Cerebellar nuclear complex (tissue), 1 donor: ENCODE results near the gene ACSL6.

Experiments
- DNase-seq, 2 experiments: peaks; one replicate each; lab custom pipeline; 2025; lab: John Stamatoyannopoulos, UW

The ACSL6 gene

GRCh38 chr5:131999441-132000240 lies 11.8 kb downstream of the ACSL6 start:
- DNase-seq: no peak

DNA sequence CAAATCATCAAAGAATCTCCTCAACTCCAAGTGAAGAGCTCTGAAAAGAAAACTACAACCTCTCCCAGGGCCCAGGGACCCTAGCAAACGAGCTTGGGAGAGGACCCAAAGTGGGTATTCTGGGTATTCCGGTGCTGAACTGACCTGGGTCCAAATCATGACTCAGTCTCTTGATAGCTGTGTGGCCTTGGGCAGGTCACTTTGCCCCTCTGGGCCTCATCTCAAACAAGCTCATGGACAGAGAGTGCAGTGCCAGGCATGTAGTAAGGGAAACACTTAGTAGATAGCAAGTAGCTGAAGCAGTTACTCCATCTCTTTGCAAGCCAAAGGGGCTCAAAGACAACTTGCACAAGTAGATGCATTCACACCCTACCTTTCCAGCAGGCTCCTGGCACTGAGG lies 12.4 kb downstream of the ACSL6 start:
- DNase-seq: no peak

DNA sequence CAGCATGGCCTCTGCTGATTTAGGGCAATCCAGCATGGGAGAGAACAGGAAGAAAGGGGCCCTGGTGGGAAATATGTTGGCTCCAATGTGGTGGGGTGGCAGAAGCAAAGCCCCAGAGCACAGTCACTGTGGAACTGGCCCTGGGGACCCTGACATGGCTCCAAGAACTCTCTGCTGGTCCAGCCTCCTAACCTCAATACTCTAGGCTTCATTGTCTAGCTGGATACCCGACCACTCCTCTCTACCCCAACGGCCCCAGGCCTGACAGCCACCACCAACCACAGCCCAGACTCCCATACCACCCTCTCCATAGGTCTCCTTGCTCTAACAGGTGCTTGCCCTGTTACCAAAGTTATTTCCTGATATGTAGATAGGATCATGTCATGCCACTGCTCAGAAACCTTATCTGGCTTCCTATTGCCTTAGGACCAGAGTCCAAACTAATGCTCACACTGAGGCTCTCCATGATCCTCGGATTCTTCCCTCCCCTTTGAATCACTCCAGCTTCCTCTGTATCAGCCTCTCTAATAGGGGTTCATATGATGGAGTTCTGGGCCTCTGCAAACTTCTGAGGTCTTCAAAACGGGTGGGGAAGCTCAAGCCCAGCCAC lies 12.9 kb downstream of the ACSL6 start:
- no peak for DNase-seq

DNA sequence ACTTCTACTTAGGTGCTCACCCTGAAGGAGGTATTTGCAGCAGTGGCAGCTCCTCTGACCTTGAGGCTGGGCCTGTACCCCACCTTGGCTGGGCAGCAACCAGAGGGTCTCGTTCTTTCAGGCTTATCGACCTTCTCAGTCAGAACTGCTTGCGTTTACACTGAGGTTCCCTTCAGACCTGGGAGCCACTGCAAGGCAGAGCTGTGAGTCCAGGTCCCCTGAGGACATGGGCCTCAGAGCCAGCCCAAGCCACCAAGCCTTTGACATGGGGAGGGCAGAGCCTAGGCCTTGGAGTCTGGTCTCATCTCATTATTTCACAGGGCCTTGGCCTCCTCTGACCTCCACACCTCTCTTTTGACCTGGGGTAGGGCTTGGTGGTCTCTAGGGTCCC lies 13.7 kb downstream of the ACSL6 start:
- no peak for DNase-seq

DNA sequence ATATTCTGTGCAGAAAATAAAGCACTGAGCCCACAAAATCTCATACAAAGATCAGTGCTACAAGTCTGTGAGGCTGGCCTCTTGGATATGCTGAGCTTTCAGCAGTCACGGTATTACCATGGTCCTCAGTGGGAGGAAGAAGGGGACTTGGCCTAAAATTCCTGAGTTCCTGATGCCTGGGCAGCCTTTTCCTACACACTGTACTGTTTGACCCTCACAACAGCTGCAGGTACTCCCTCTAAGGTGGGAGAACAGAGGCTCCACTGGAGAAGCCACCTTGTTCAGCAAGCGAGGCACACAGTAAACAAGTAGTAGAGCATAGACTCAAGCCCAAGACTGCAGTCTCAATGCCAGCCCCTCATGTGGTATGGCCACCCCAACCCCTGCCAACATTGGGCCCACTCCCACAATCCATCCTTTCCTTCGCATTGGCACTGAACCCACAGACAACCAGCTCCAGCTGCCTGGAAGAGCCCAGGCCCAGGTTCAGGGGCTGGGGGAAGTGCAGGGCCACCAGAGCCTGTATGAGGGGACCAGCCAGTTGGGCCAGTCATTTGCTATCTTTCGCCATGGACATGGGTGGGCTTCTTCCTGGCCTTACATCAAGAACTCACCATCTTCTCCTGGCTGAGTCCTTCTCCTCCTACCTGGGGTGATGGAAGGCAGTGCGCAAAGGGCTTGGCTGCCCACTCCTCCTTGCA lies 14.3 kb downstream of the ACSL6 start:
- DNase-seq: no peak

- no peak for DNase-seq
Measured at GRCh38 chr5:131996210-131997025, 15.0 kb downstream of the ACSL6 start.

DNA sequence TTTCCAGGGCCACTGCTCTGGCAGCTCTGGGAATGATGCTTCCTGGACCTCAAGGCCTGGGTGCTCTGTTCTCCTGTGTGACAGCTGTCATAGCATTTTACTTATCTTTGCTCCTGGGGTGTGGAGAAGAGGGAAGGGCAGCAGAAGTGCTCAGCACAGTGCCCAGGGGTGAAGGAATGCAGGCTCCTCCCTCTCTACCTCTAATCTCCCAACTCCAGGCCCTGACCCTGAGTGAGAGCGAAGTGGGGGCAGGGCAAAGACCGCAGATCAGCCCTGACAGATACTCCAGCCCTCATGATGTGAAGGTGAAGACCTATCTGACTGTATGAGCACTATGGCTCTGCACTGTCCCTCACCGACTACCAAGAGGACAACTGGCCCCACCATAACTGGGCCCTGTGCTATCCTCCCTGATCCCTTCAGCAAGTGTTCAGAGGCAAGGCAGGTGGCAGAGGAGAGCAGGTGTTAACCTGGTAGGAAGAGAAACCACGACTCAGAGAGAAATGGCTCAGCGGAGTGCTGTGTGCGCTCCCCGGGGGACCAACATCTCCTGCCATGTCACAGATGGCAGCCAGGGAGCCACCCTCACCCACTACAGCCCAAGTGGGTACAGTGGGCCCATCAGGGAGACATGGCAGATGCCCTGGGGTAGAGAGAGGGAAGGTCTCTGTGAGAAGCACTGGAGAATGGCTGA lies 16.8 kb downstream of the ACSL6 start:
- DNase-seq: no peak

GRCh38 chr5:131994090-131994489 lies 17.4 kb downstream of the ACSL6 start:
- no peak for DNase-seq

- DNase-seq: no peak
Measured at GRCh38 chr5:131993676-131994075, 17.8 kb downstream of the ACSL6 start.

GRCh38 chr5:131992370-131992769 lies 19.1 kb downstream of the ACSL6 start:
- no peak for DNase-seq

DNA sequence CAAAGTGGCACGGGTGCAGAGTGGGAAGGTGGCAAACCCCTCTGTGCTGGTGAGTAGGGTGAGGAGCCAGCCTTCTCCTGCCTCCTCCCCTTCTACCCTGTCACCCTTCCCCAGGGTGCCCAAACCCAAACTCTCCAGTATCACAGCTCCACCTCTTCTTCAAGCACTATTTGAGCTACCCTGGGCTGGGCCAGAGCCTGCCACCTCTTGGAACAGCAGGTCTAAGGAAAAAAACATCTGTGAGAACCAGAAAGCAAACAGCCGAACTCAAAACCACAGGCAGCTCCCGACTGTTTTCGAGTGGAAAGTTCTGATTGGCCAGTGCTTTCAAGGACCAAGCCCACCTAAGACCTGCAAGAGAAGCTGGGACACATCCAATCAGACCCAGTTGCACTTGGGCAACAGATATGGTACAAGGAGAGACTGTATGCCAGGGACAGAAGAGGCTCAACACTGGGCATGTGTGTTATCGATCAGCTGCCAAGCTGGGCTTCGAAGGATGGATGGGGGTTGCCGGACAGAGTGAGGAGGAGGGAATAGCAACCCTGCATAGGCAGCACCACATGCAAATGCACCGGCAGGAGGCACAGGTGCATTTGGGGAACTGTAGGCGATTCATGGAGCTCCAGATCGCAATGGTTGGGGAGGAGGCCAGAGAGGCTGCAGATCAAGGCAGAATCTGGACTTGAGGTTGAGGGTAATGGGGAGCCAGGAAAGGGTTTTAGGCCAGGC lies 19.7 kb downstream of the ACSL6 start:
- DNase-seq: no peak

GRCh38 chr5:131990716-131991115 lies 20.7 kb downstream of the ACSL6 start:
- DNase-seq: no peak

DNA sequence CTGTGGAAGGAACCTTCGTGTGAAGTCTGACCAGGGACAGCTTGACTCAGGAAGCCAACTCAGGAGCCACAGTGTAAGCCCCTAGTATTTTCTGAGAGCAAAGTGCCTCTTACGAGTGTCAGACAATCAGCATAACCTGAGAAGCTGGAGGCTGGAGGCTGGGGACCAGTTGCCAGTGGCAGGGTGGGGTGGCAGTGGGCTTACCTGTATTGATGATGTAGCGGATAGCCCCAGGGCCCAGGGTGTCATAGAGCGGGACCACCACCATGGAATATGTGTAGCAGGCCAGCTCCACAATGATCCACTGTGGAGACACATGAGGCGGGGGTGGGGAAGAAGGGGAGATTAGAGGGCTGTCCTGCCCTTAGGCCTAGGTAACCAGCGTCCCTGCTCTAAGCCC lies 22.9 kb downstream of the ACSL6 start:
- DNase-seq: no peak

DNA sequence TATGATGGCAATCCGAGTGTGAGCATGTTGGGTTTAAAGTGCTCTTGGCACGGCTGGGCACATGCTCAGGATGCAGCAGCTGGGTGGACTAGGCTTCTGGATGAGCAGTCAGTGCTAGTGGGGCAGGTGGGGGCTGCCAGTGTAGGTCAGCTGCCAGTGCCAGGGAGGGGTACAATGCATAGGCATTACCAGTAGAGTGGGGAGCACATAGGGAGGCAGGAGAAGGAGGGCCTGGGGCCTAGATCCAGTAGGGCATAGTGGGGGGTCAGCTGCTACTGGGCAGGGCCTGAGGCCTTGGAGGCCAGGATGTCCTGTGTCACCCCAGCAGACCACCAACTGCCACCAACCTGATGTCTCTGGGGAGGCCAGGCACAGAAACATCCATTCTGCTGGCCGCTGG lies 24.2 kb downstream of the ACSL6 start:
- no peak for DNase-seq

DNA sequence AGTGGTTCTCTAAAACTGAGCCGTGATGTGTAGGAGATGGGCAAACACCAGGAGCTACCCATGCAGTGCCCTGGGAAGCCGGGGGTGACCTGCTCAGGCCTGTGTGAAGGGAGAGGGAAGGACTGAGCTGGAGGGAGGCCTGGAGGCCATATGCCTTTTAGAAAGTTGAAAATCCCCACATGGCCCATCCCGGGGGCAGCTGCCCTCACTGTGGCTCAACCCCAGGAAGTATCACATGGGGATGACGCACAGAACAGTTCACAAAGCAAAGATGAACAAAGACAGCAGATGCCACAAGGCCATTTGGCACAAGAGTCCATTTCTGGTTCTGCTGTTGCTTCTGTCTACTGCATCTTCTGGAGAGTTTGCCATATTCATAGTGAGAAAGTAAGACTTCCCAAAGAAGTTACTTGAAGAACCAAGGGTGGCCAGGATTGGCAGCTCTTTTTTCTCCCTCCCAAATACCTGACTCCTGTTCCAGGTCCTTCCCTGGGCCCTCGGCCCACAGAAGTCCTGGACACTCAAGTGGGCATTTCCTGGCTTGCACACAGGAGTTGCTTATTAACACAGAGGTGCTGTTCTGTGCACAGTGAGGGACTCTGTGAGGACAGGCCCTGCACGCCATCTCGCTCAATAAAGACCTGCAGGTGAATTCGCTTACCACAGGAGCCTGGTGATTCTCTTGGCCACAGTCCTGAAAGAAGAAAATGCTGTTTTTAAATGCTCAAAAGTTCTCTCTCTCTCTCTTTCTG lies 25.1 kb downstream of the ACSL6 start:
- DNase-seq: no peak

GRCh38 chr5:131984956-131985665 lies 26.3 kb downstream of the ACSL6 start:
- DNase-seq: no peak

- DNase-seq: no peak
Measured at GRCh38 chr5:131983244-131983771, 28.1 kb downstream of the ACSL6 start.

DNA sequence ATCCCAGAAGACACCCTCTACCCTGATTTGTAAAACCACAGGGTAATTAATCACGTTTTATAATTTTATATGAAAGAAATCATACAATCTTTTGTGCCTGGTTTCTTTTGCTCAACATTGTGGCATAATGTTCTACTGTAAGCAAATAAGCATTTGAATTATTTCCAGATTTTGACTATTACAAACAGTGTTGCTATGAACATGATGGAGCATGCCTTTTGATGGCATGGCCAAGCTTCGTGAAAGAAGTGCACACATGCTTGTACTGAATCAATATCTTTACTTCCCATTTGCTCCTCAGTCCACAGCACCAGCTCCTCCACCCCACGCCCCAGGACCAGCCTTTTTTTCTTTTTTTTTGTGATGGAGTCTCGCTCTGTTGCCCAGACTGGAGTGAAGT lies 29.9 kb downstream of the ACSL6 start:
- DNase-seq: no peak

DNA sequence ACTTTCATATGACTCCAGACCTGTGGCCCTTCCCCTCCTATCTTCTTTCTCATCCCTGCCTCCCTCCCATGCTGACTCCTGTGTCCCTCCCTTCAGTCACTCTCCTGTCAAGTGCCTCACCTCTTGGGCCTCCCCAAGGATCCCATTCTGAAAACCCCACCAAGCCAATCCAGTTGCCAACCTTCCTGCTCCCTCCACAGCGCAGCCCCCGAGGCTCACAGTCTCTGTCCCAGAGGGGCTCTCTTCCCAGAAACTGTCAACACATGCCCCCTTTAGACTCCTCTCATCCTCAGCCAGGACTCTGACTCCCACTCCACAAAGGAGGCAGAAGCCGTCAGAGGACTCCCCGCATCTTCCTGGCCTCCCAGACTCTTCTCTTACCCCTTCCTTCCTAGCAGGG lies 30.8 kb downstream of the ACSL6 start:
- DNase-seq: no peak
